T-cell (primary cell): ENCODE data around the gene WDR81. TPM values are rescaled to one million over a fixed set of nuclear protein-coding genes. Genes with fewer than 3 reads are reported as not detected.

Source experiments
- ATAC-seq, 4 experiments: fragments of 200-7000 bp in 3 of 4; fragments of 150-1000 bp in 1 of 4; cut with Tn5 transposase; replicated peaks in 1 of 4; 1 replicate in 3 of 4; 2 replicates in 1 of 4; pipeline ENCODE4 v1.10.0; 2021; ENCODE audit warnings: moderate library complexity in 3 of 4, mild to moderate bottlenecking in 2 of 4, moderate number of reproducible peaks in 1 of 4
- CTCF ChIA-PET, 2 donors: fragments of 300-600 bp; sonication (Branson Sonifier 250); formaldehyde crosslinking; loops; one replicate each; lab custom pipeline; 2022; ENCODE audit warnings: antibody characterized with exemption in 2 of 2; lab: Charles Lee
- POLR2A ChIA-PET, 2 donors: fragments of 300-600 bp; sonication (Branson Sonifier 250); formaldehyde crosslinking; loops; one replicate each; lab custom pipeline; 2022; ENCODE audit warnings: antibody characterized with exemption in 2 of 2; lab: Charles Lee
- DNase-seq, 35 experiments: peaks; one replicate each; pipeline versions ENCODE4 v3.0.0 to v3.0.0-alpha.2; 2013 to 2023
- H3K27ac ChIP-seq: one replicate; pipeline ENCODE4 v1.5.1; 2013; ENCODE audit warnings: low read length
- H3K27me3 ChIP-seq, 2 experiments: replicated peaks in 1 of 2; 1 replicate in 1 of 2; 2 replicates in 1 of 2; pipeline versions ENCODE4 v1.6.1 to v1.7.0; 2013; ENCODE audit warnings: low read length in 1 of 2, mixed read lengths in 1 of 2; ENCODE audit not compliant: control insufficient read depth in 2 of 2, insufficient read depth in 2 of 2; ENCODE audit errors: extremely low read depth in 1 of 2
- H3K36me3 ChIP-seq, 2 donors: 1 replicate in 1 of 2; 2 replicates in 1 of 2; pipeline versions ENCODE4 v1.6.1 to v1.7.0; 2013; ENCODE audit warnings: low read length in 1 of 2; ENCODE audit not compliant: control insufficient read depth in 2 of 2, insufficient read depth in 1 of 2; ENCODE audit errors: extremely low read depth in 1 of 2
- H3K4me1 ChIP-seq, 2 experiments: 1 replicate in 1 of 2; 2 replicates in 1 of 2; pipeline versions ENCODE4 v1.6.1 to v1.7.0; 2013; ENCODE audit warnings: low read length in 2 of 2, mixed read lengths in 1 of 2; ENCODE audit not compliant: insufficient read depth in 2 of 2, control insufficient read depth in 1 of 2; ENCODE audit errors: extremely low read depth in 1 of 2
- H3K4me3 ChIP-seq, 2 donors: 1 replicate in 1 of 2; 2 replicates in 1 of 2; pipeline versions ENCODE4 v1.5.1 to v1.7.0; 2013; ENCODE audit warnings: mild to moderate bottlenecking in 2 of 2, low read length in 1 of 2, moderate library complexity in 1 of 2; ENCODE audit not compliant: control insufficient read depth in 1 of 2; ENCODE audit errors: extremely low read depth in 1 of 2
- H3K9me3 ChIP-seq: 2 replicates; pipeline ENCODE4 v1.7.0; 2013
- H3K27ac Mint-ChIP-seq, 2 donors: one replicate each; pipeline ENCODE4 v1.8.0; 2020 to 2021; ENCODE audit warnings: mild to moderate bottlenecking in 2 of 2, mixed read lengths in 2 of 2
- H3K27me3 Mint-ChIP-seq, 2 donors: one replicate each; pipeline ENCODE4 v1.8.0; 2021 to 2022; ENCODE audit warnings: mixed read lengths in 2 of 2
- H3K36me3 Mint-ChIP-seq: one replicate; pipeline ENCODE4 v1.8.0; 2021; ENCODE audit warnings: mixed read lengths
- H3K4me1 Mint-ChIP-seq, 3 donors: one replicate each; pipeline ENCODE4 v1.8.0; 2020 to 2022; ENCODE audit warnings: mixed read lengths in 3 of 3, mild to moderate bottlenecking in 1 of 3
- H3K4me3 Mint-ChIP-seq, 3 donors: one replicate each; pipeline ENCODE4 v1.8.0; 2020 to 2022; ENCODE audit warnings: mild to moderate bottlenecking in 3 of 3, mixed read lengths in 3 of 3, moderate library complexity in 3 of 3
- H3K9me3 Mint-ChIP-seq, 3 donors: one replicate each; pipeline ENCODE4 v1.8.0; 2020 to 2022; ENCODE audit warnings: mixed read lengths in 3 of 3
- WGBS: methylation state at CpG from one replicate; pipeline ENCODE4 v1.1.5; 2013; ENCODE audit warnings: missing lambda C conversion rate; ENCODE audit not compliant: insufficient coverage; 5-methylcytosine and 5-hydroxymethylcytosine counted together
- total RNA-seq, 35 experiments: library from RNA in 6 of 35; stranded (reverse) in 6 of 35; fragments of 120-200 nt in 1 of 35; gene quantifications; one replicate each; pipeline versions ENCODE4 v1.2.1 to v1.2.4 and lab custom pipeline; 2013 to 2026

WDR81 gene
- total RNA-seq, 5 donors from 2014 or later (not counting 1 experiment from before 2014, with no cell fraction given): 41.4 to 76.0 (median 63.1) TPM

- no peaks in the 10 kb centered on the region for H3K36me3 Mint-ChIP-seq
- Histone ChIP-seq H3K9me3 (no peaks in the 10 kb centered on the region), H3K4me3 (no peak overlapping the region), H3K36me3 (no peaks in the 10 kb centered on the region), H3K27ac (no peak overlapping the region), H3K4me1 (peaks cover 0 to 8% of the 10 kb centered on the region in 2 experiments), H3K27me3 (peaks cover 0 to 8% of the 10 kb centered on the region in 2 experiments)
- ChIA-PET POLR2A (interaction anchor here in 1 of 2 donors (1.0 kb wide), 1 partner anchor 9 kb away, joined by 3 read pairs; no protein-coding TSS in a partner anchor), CTCF (interaction anchor here in 1 of 2 donors (0.5 kb wide), 1 partner anchor 91 kb away, joined by 3 read pairs; no protein-coding TSS in a partner anchor)
- ATAC-seq (no peak), DNase-seq (no peak)
- WGBS: 87% methylated on average over 11 of the region's 20 CpGs
- H3K4me3 Mint-ChIP-seq: no peak overlapping the region
- no peaks in the 10 kb centered on the region for H3K9me3 Mint-ChIP-seq
- no peaks in the 10 kb centered on the region for H3K27me3 Mint-ChIP-seq
- H3K27ac Mint-ChIP-seq: no peak overlapping the region
- H3K4me1 Mint-ChIP-seq: peaks cover 6 to 7% (median 7%) of the 10 kb centered on the region in 3 donors
Observed at GRCh38 chr17:1755252-1755826, 30.8 kb downstream of the WDR81 start.

GRCh38 chr17:1755827-1756262, 31.3 kb downstream of the WDR81 start:
- Mint-ChIP-seq H3K4me3 (no peak overlapping the region), H3K4me1 (peaks cover 7 to 10% (median 7%) of the 10 kb centered on the region in 3 donors), H3K9me3 (no peaks in the 10 kb centered on the region), H3K27me3 (no peaks in the 10 kb centered on the region), H3K27ac (peak overlapping the region in 1 of 2 donors; percentile 34), H3K36me3 (no peaks in the 10 kb centered on the region)
- Histone ChIP-seq H3K36me3 (no peaks in the 10 kb centered on the region), H3K4me1 (peaks cover 0 to 8% of the 10 kb centered on the region in 2 experiments), H3K27ac (no peak overlapping the region), H3K9me3 (no peaks in the 10 kb centered on the region), H3K4me3 (no peak overlapping the region), H3K27me3 (peaks cover 0 to 4% of the 10 kb centered on the region in 2 experiments)
- DNase-seq (no peak), ATAC-seq (no peak)
- ChIA-PET CTCF (interaction anchor here in 1 of 2 donors (0.5 kb wide), 1 partner anchor 90 kb away, joined by 3 read pairs; no protein-coding TSS in a partner anchor), POLR2A (no interaction called here)
- WGBS: 88% methylated on average over 17 of the region's 17 CpGs

- H3K27me3 Mint-ChIP-seq: no peaks in the 10 kb centered on the region
- Histone ChIP-seq H3K9me3 (no peaks in the 10 kb centered on the region), H3K4me3 (no peak overlapping the region), H3K27me3 (peaks cover 0 to 2% of the 10 kb centered on the region in 2 experiments), H3K27ac (no peak overlapping the region), H3K36me3 (no peaks in the 10 kb centered on the region), H3K4me1 (peaks cover 17 to 26% of the 10 kb centered on the region in 2 experiments)
- no peaks in the 10 kb centered on the region for H3K36me3 Mint-ChIP-seq
- CTCF ChIA-PET: no interaction called here
- ATAC-seq (no peak), DNase-seq (no peak)
- peak overlapping the region in 1 of 2 donors; percentile 72 for H3K27ac Mint-ChIP-seq
- WGBS: 68% methylated on average over 9 of the region's 15 CpGs
- no peak overlapping the region for H3K4me3 Mint-ChIP-seq
- POLR2A ChIA-PET: no interaction called here
- no peaks in the 10 kb centered on the region for H3K9me3 Mint-ChIP-seq
- peaks cover 28 to 33% (median 31%) of the 10 kb centered on the region in 3 donors for H3K4me1 Mint-ChIP-seq
Observed at GRCh38 chr17:1758807-1759206, 34.3 kb downstream of the WDR81 start.

DNA sequence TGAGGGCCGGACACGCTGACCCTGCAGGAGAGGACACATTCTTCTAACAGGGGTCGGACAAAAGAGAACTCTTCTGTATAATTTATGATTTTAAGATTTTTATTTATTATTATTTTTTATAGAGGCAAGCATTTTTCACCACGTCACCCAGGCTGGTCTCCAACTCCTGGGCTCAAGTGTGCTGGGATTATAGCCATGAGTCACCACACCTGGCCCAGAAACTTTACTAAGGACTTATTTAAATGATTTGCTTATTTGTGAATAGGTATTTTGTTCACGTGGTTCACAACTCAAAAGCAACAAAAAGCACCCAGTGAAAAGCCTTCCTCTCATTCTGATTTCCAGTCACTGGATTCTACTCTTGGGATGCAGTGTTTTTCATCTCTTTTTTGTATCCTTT, 35.0 kb downstream of the WDR81 start:
- ATAC-seq: no peak
- Histone ChIP-seq H3K9me3 (no peaks in the 10 kb centered on the region), H3K27ac (no peak overlapping the region), H3K27me3 (no peaks in the 10 kb centered on the region), H3K36me3 (no peaks in the 10 kb centered on the region), H3K4me1 (peaks cover 22 to 33% of the 10 kb centered on the region in 2 experiments), H3K4me3 (no peak overlapping the region)
- Mint-ChIP-seq H3K4me3 (no peak overlapping the region), H3K27ac (peak overlapping the region in 1 of 2 donors; percentile 48), H3K36me3 (no peaks in the 10 kb centered on the region), H3K4me1 (peaks cover 36 to 41% (median 38%) of the 10 kb centered on the region in 3 donors), H3K27me3 (no peaks in the 10 kb centered on the region), H3K9me3 (no peaks in the 10 kb centered on the region)
- CTCF ChIA-PET: no interaction called here
- DNase-seq: no peak
- POLR2A ChIA-PET: no interaction called here
- no CpG with 5 or more reads among the region's 5 CpGs for WGBS

DNA sequence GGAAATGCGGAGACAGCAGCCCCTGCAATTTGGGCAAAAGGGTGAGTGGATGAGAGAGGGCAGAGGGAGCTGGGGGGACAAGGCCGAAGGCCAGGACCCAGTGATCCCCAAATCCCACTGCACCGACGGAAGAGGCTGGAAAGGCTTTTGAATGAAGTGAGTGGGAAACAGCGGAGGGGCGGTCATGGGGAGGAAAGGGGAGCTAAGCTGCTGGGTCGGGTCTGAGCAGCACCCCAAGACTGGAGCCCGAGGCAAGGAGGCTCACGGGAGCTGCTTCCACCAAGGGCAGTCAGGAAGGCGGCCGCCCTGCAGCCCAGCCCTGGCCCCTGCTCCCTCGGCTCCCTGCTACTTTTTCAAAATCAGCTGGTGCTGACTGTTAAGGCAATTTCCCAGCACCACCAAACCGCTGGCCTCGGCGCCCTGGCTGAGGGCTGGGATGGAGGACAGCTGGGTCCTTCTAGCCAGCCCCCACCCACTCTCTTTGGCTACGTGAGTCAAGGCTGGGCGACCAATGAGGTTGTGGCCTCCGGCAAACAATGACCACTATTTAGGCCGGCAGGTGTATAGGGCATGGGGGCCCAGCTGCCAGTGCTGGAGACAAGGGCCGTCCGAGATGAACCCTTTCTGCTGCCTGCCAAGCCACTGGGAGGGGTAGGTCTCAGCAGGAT, 37.9 kb downstream of the WDR81 start:
- Histone ChIP-seq H3K27ac (peak overlapping the region; percentile 78), H3K4me3 (no peak overlapping the region), H3K9me3 (no peaks in the 10 kb centered on the region), H3K4me1 (peaks cover 23 to 49% of the 10 kb centered on the region in 2 experiments), H3K36me3 (no peaks in the 10 kb centered on the region), H3K27me3 (no peaks in the 10 kb centered on the region)
- POLR2A ChIA-PET: no interaction called here
- 87% methylated on average over 16 of the region's 21 CpGs for WGBS
- Mint-ChIP-seq H3K27ac (peak overlapping the region; percentile 97 to 98), H3K36me3 (no peaks in the 10 kb centered on the region), H3K27me3 (no peaks in the 10 kb centered on the region), H3K4me1 (peaks cover 42 to 46% (median 44%) of the 10 kb centered on the region in 3 donors), H3K4me3 (peak overlapping the region in 1 of 3 donors; percentile 74), H3K9me3 (no peaks in the 10 kb centered on the region)
- ATAC-seq: no peak
- DNase-seq: no peak
- CTCF ChIA-PET: interaction anchor here in 1 of 2 donors (0.5 kb wide), 1 partner anchor 9 kb away, joined by 5 read pairs; no protein-coding TSS in a partner anchor
